Endodermal cell (in vitro differentiated cells): ENCODE data around the gene MALRD1. TPM values are rescaled to one million over a fixed set of nuclear protein-coding genes. Genes with fewer than 3 reads are reported as not detected.
A peak's percentile ranks its signal among the peaks of the same experiment; 100 is the strongest.

Source experiments
- DNase-seq: peaks from one replicate; pipeline ENCODE4 v3.0.0-alpha.2; 2017
- H3K27ac ChIP-seq: 2 replicates; pipeline ENCODE4 v1.5.1; 2013; ENCODE audit warnings: mild to moderate bottlenecking, low read depth, low read length, moderate library complexity
- H3K27me3 ChIP-seq: 2 replicates; pipeline ENCODE4 v1.6.1; 2013; ENCODE audit warnings: mild to moderate bottlenecking, low read length, moderate library complexity; ENCODE audit not compliant: insufficient read depth, control insufficient read depth, poor library complexity, severe bottlenecking
- H3K36me3 ChIP-seq: 2 replicates; pipeline ENCODE4 v1.7.0; 2013; ENCODE audit warnings: mild to moderate bottlenecking, low read length, moderate library complexity; ENCODE audit not compliant: control insufficient read depth, insufficient read depth
- H3K4me1 ChIP-seq: one replicate; pipeline ENCODE4 v1.7.0; 2013; ENCODE audit warnings: low read length; ENCODE audit not compliant: control insufficient read depth, insufficient read depth
- H3K4me3 ChIP-seq: 2 replicates; pipeline ENCODE4 v1.5.1; 2013; ENCODE audit warnings: mild to moderate bottlenecking, low read length, moderate library complexity
- H3K9ac ChIP-seq: 2 replicates; pipeline ENCODE4 v1.6.1; 2013; ENCODE audit warnings: mild to moderate bottlenecking, low read length, moderate library complexity; ENCODE audit not compliant: poor library complexity, severe bottlenecking; ENCODE audit errors: extremely low read depth
- H3K9me3 ChIP-seq: 2 replicates; pipeline ENCODE4 v1.6.1; 2013; ENCODE audit warnings: mild to moderate bottlenecking, low read length, moderate library complexity; ENCODE audit not compliant: control insufficient read depth
- H3K27ac Mint-ChIP-seq: 2 replicates; pipeline ENCODE4 v1.8.0; 2020; ENCODE audit warnings: mixed read lengths
- H3K27me3 Mint-ChIP-seq: 2 replicates; pipeline ENCODE4 v1.8.0; 2021; ENCODE audit warnings: mild to moderate bottlenecking, mixed read lengths; ENCODE audit not compliant: insufficient read depth
- H3K36me3 Mint-ChIP-seq: 2 replicates; pipeline ENCODE4 v1.8.0; 2020; ENCODE audit warnings: low read depth, mixed read lengths
- H3K4me1 Mint-ChIP-seq: 2 replicates; pipeline ENCODE4 v1.8.0; 2020; ENCODE audit warnings: mixed read lengths
- H3K4me3 Mint-ChIP-seq: 2 replicates; pipeline ENCODE4 v1.8.0; 2020; ENCODE audit warnings: mild to moderate bottlenecking, moderate library complexity, mixed read lengths
- H3K9me3 Mint-ChIP-seq: 2 replicates; pipeline ENCODE4 v1.8.0; 2020; ENCODE audit warnings: mild to moderate bottlenecking, mixed read lengths
- WGBS, 2 experiments: methylation state at CpG; one replicate each; pipeline versions ENCODE4 v1.1.5 to v1.1.7; 2013; ENCODE audit warnings: missing lambda C conversion rate in 2 of 2, mixed read lengths in 1 of 2; ENCODE audit not compliant: insufficient coverage in 1 of 2, insufficient read length in 1 of 2; 5-methylcytosine and 5-hydroxymethylcytosine counted together
- total RNA-seq, 2 donors: library from RNA; stranded (reverse); fragmentation: NEBNext Ultra II Directional in 1 of 2; extraction: Animal tissue kit (Norgen Biotek cat#: 25700) in 1 of 2; gene quantifications; 2 replicates in 1 of 2; 3 replicates in 1 of 2; pipeline ENCODE4 v1.2.1, GENCODE V29; 2021
- TF ChIP-seq, protein P1 (sequence below): fragments of 200-600 bp; sonication (generic); conservative IDR thresholded peaks from 2 replicates; pipeline ENCODE4 v1.5.0; 2021; ENCODE audit warnings: antibody characterized with exemption, mild to moderate bottlenecking

The MALRD1 gene
- total RNA-seq, 2 donors from 2014 or later: 0.64 to 1.5 TPM

DNA sequence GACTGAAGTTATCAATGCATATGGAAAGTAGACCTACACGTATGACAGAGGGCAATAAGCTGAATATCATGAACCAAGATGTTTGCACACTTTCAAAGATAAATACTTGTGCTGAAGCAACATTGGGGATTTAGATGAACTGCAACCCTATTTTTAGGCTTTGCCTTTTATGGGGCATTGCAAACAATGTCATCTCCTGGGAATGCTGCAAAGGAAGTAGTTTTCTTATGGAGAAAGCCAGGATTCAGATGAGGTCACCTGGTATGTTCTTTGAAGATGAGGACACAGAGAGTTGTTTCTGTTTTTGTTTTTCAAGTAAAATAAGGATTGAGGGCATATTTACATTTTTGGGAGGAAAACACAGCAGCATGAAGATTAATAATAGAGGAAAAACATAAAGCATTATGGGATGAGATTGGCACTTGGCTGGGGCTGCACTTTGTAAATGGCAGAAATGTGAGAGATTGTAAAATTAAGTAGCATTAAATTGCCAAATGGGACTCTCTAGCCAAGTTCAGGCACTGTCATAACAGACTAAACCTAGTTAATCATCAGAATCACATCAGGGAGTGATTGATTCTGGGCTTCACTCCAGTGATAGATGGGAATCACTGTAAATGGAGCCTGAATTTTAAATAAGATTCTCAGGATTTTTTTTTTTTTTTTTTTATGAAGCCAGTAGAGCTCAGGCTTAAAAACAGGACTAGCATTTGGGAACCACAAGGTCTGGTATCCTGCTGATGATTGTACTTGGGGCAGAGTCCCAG is 63.1 kb downstream of the MALRD1 start:
- H3K4me1 Mint-ChIP-seq: peaks cover 1% of the 10 kb centered on the region
- no peaks in the 10 kb centered on the region for H3K27me3 Mint-ChIP-seq
- 85 to 100% methylated on average over 1 of the region's 1 CpG for WGBS, 2 experiments
- no peak overlapping the region for H3K27ac Mint-ChIP-seq
- H3K4me3 Mint-ChIP-seq: no peak overlapping the region
- Histone ChIP-seq H3K9ac (no peak overlapping the region), H3K4me3 (no peak overlapping the region), H3K4me1 (no peaks in the 10 kb centered on the region), H3K27me3 (no peaks in the 10 kb centered on the region), H3K27ac (no peak overlapping the region), H3K9me3 (no peaks in the 10 kb centered on the region), H3K36me3 (no peaks in the 10 kb centered on the region)
- no peaks in the 10 kb centered on the region for H3K36me3 Mint-ChIP-seq
- TF ChIP-seq, protein P1, sequence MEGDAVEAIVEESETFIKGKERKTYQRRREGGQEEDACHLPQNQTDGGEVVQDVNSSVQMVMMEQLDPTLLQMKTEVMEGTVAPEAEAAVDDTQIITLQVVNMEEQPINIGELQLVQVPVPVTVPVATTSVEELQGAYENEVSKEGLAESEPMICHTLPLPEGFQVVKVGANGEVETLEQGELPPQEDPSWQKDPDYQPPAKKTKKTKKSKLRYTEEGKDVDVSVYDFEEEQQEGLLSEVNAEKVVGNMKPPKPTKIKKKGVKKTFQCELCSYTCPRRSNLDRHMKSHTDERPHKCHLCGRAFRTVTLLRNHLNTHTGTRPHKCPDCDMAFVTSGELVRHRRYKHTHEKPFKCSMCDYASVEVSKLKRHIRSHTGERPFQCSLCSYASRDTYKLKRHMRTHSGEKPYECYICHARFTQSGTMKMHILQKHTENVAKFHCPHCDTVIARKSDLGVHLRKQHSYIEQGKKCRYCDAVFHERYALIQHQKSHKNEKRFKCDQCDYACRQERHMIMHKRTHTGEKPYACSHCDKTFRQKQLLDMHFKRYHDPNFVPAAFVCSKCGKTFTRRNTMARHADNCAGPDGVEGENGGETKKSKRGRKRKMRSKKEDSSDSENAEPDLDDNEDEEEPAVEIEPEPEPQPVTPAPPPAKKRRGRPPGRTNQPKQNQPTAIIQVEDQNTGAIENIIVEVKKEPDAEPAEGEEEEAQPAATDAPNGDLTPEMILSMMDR: no peak
- no peak for DNase-seq
- H3K9me3 Mint-ChIP-seq: peaks cover 10% of the 10 kb centered on the region

DNA sequence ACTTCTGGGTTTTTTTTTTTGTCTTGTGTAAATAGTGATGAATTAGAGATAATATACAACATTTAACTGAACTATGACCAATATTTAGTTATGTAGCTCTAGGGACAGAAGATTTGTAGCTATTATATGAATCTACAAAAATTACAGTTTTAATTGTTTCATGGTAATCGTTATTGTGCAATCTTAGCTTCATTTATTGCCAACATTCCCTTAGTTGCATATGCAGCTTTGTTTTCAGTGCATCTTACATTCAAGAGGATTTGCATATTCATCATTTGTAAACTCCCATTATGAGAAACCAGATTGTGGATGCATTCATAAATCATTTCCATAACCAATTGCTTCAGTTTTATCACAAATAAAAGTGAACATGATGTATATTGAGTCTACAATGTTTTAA is 68.8 kb downstream of the MALRD1 start:
- H3K9ac ChIP-seq: no peak overlapping the region
- TF ChIP-seq, protein P1: no peak
- no peaks in the 10 kb centered on the region for H3K27me3 Mint-ChIP-seq
- DNase-seq: no peak
- H3K36me3 ChIP-seq: no peaks in the 10 kb centered on the region
- H3K27ac ChIP-seq: no peak overlapping the region
- no peaks in the 10 kb centered on the region for H3K9me3 ChIP-seq
- no peak overlapping the region for H3K4me3 Mint-ChIP-seq
- H3K27me3 ChIP-seq: no peaks in the 10 kb centered on the region
- H3K27ac Mint-ChIP-seq: no peak overlapping the region
- H3K4me3 ChIP-seq: no peak overlapping the region
- no peaks in the 10 kb centered on the region for H3K4me1 ChIP-seq
- H3K4me1 Mint-ChIP-seq: peaks cover 6% of the 10 kb centered on the region
- 100% methylated on average over 1 of the region's 1 CpG for WGBS, 2 experiments
- H3K36me3 Mint-ChIP-seq: no peaks in the 10 kb centered on the region
- no peaks in the 10 kb centered on the region for H3K9me3 Mint-ChIP-seq

- Histone ChIP-seq H3K4me1 (no peaks in the 10 kb centered on the region), H3K27ac (no peak overlapping the region), H3K9ac (no peak overlapping the region), H3K4me3 (no peak overlapping the region), H3K36me3 (no peaks in the 10 kb centered on the region), H3K9me3 (no peaks in the 10 kb centered on the region), H3K27me3 (no peaks in the 10 kb centered on the region)
- DNase-seq: peak; percentile 65
- H3K9me3 Mint-ChIP-seq: no peaks in the 10 kb centered on the region
- no peak overlapping the region for H3K4me3 Mint-ChIP-seq
- WGBS, 2 experiments: 36 to 47% methylated on average over 5 to 6 of the region's 6 CpGs
- no peaks in the 10 kb centered on the region for H3K27me3 Mint-ChIP-seq
- no peak overlapping the region for H3K27ac Mint-ChIP-seq
- TF ChIP-seq, protein P1: no peak
- H3K36me3 Mint-ChIP-seq: no peaks in the 10 kb centered on the region
- H3K4me1 Mint-ChIP-seq: peaks cover 6% of the 10 kb centered on the region
Measured at GRCh38 chr10:19119191-19119590, 70.6 kb downstream of the MALRD1 start.
